GM23338 (cell line): Measurements from ENCODE around the gene LEMD1. TPM values are rescaled to one million over a fixed set of nuclear protein-coding genes. Genes with fewer than 3 reads are reported as not detected.

ENCODE experiments used
- ATAC-seq: fragments of 200-7000 bp; cut with Tn5 transposase; 3 replicates; pipeline ENCODE4 v1.9.1; 2020
- DNase-seq: peaks from one replicate; pipeline ENCODE4 v3.0.0-alpha.2; 2015; ENCODE audit warnings: low spot score
- H2AFZ ChIP-seq: fragments of 200-600 bp; sonication (generic); 2 replicates; pipeline ENCODE4 v1.8.0; 2016; ENCODE audit warnings: antibody characterized with exemption, mild to moderate bottlenecking, moderate library complexity
- H3F3A ChIP-seq: fragments of 200-600 bp; sonication (generic); replicated peaks from 2 replicates; pipeline ENCODE4 v1.8.0; 2017; ENCODE audit warnings: antibody characterized with exemption, mixed run types, low read depth
- H3K27ac ChIP-seq: fragments of 200-600 bp; sonication (generic); 2 replicates; pipeline ENCODE4 v1.6.1; 2016; ENCODE audit warnings: low read depth
- H3K27me3 ChIP-seq: fragments of 200-600 bp; sonication (generic); 2 replicates; pipeline ENCODE4 v1.8.0; 2016; ENCODE audit warnings: mild to moderate bottlenecking, mixed run types, moderate library complexity; ENCODE audit not compliant: insufficient read depth
- H3K36me3 ChIP-seq: fragments of 200-600 bp; sonication (generic); 2 replicates; pipeline ENCODE4 v1.8.0; 2016; ENCODE audit warnings: mild to moderate bottlenecking; ENCODE audit not compliant: insufficient read depth
- H3K4me1 ChIP-seq: fragments of 200-600 bp; sonication (generic); 2 replicates; pipeline ENCODE4 v1.8.0; 2016; ENCODE audit warnings: mild to moderate bottlenecking, moderate library complexity; ENCODE audit not compliant: insufficient read depth
- H3K4me2 ChIP-seq: fragments of 200-600 bp; sonication (generic); 2 replicates; pipeline ENCODE4 v1.7.1; 2017; ENCODE audit warnings: mixed run types
- H3K4me3 ChIP-seq: fragments of 200-600 bp; sonication (generic); 2 replicates; pipeline ENCODE4 v1.6.1; 2016; ENCODE audit warnings: mixed run types
- H3K79me2 ChIP-seq: fragments of 200-600 bp; sonication (generic); replicated peaks from 2 replicates; pipeline ENCODE4 v1.8.0; 2017; ENCODE audit warnings: mild to moderate bottlenecking; ENCODE audit not compliant: insufficient read depth
- H3K9me2 ChIP-seq: fragments of 200-600 bp; sonication (generic); 2 replicates; pipeline ENCODE4 v1.8.0; 2017; ENCODE audit not compliant: insufficient read depth
- H4K20me1 ChIP-seq: fragments of 200-600 bp; sonication (generic); replicated peaks from 2 replicates; pipeline ENCODE4 v1.8.0; 2017; ENCODE audit warnings: mild to moderate bottlenecking; ENCODE audit not compliant: insufficient read depth
- H3K27ac Mint-ChIP-seq: 2 replicates; pipeline ENCODE4 v1.8.0; 2020; ENCODE audit warnings: inconsistent platforms, mild to moderate bottlenecking, moderate library complexity, mixed read lengths
- H3K27me3 Mint-ChIP-seq: 3 replicates; pipeline ENCODE4 v1.8.0; 2022; ENCODE audit warnings: low read depth, mild to moderate bottlenecking, moderate library complexity, mixed read lengths, inconsistent platforms; ENCODE audit not compliant: insufficient read depth, poor library complexity
- H3K36me3 Mint-ChIP-seq: 3 replicates; pipeline ENCODE4 v1.8.0; 2021; ENCODE audit warnings: low read depth, mild to moderate bottlenecking, inconsistent platforms, moderate library complexity, mixed read lengths
- H3K4me1 Mint-ChIP-seq: 3 replicates; pipeline ENCODE4 v1.8.0; 2020; ENCODE audit warnings: mild to moderate bottlenecking, inconsistent platforms, mixed read lengths
- H3K4me3 Mint-ChIP-seq: 3 replicates; pipeline ENCODE4 v1.8.0; 2021; ENCODE audit warnings: moderate library complexity, mild to moderate bottlenecking, inconsistent platforms, mixed read lengths
- H3K9me3 Mint-ChIP-seq: 3 replicates; pipeline ENCODE4 v1.8.0; 2020; ENCODE audit warnings: moderate library complexity, mild to moderate bottlenecking, inconsistent platforms, mixed read lengths
- CREB1 ChIP-seq: fragments of 250-450 bp; sonication (Bioruptor Pico); IDR thresholded peaks from 2 replicates; pipeline ENCODE4 v1.5.0; 2020; ENCODE audit warnings: low read depth, mild to moderate bottlenecking, moderate library complexity
- CTCF ChIP-seq, 2 experiments: fragments of 200-600 bp in 1 of 2; sonication (generic) in 1 of 2; conservative IDR thresholded peaks; 2 replicates each; pipeline versions ENCODE4 v1.5.1 to v1.6.1; 2016 to 2017; ENCODE audit warnings: antibody characterized with exemption in 2 of 2, low read depth in 2 of 2, mild to moderate bottlenecking in 2 of 2, moderate library complexity in 1 of 2
- ETS1 ChIP-seq: IDR thresholded peaks from 2 replicates; pipeline ENCODE4 v1.6.1; 2016; ENCODE audit warnings: antibody characterized with exemption
- EZH2 ChIP-seq: fragments of 200-600 bp; sonication (generic); IDR thresholded peaks from one replicate; pipeline ENCODE4 v1.8.0; 2017; ENCODE audit warnings: antibody characterized with exemption, mild to moderate bottlenecking, low read depth; ENCODE audit not compliant: unreplicated experiment
- EZH2phosphoT487 ChIP-seq: fragments of 200-600 bp; sonication (generic); IDR thresholded peaks from one replicate; pipeline ENCODE4 v1.8.1; 2018; ENCODE audit warnings: antibody characterized with exemption; ENCODE audit not compliant: unreplicated experiment
- JUNB ChIP-seq: IDR thresholded peaks from one replicate; pipeline ENCODE4 v1.6.1; 2016; ENCODE audit warnings: antibody characterized with exemption; ENCODE audit not compliant: unreplicated experiment
- NANOG ChIP-seq: IDR thresholded peaks from 2 replicates; pipeline ENCODE4 v1.6.1; 2016; ENCODE audit warnings: antibody characterized with exemption, borderline replicate concordance
- POLR2AphosphoS5 ChIP-seq: IDR thresholded peaks from 2 replicates; pipeline ENCODE4 v1.6.1; 2016; ENCODE audit warnings: antibody characterized with exemption, low read depth
- REST ChIP-seq: IDR thresholded peaks from one replicate; pipeline ENCODE4 v1.6.1; 2018; ENCODE audit warnings: antibody characterized with exemption; ENCODE audit not compliant: unreplicated experiment
- STAT1 ChIP-seq: IDR thresholded peaks from one replicate; pipeline ENCODE4 v1.6.1; 2016; ENCODE audit warnings: antibody characterized with exemption; ENCODE audit not compliant: unreplicated experiment
- ZNF114 ChIP-seq: fragments of 250-450 bp; sonication (Bioruptor Pico); IDR thresholded peaks from 2 replicates; pipeline ENCODE4 v1.5.0; 2020; ENCODE audit warnings: mild to moderate bottlenecking, moderate library complexity
- ZNF331 ChIP-seq: fragments of 250-450 bp; sonication (Bioruptor Pico); IDR thresholded peaks from 2 replicates; pipeline ENCODE4 v1.5.0; 2020; ENCODE audit warnings: low read depth, mild to moderate bottlenecking, moderate library complexity
- polyA plus RNA-seq: library from polyadenylated mRNA; unstranded; fragments of >200 nt; fragmentation: Nextera tagmentation; extraction: Ambion mirVana; gene quantifications from 2 replicates; pipeline ENCODE4 v1.2.1, GENCODE V29; 2016
- total RNA-seq: library from RNA; depleted of rRNA; stranded (reverse); fragments of >200 nt; shearing (Covaris generic); gene quantifications from 2 replicates; pipeline ENCODE4 v1.2.3, GENCODE V29; 2014
- TF ChIP-seq, protein P1 (sequence below): fragments of 250-450 bp; sonication (Bioruptor Pico); IDR thresholded peaks from 2 replicates; pipeline ENCODE4 v1.5.0; 2020; ENCODE audit warnings: mild to moderate bottlenecking, moderate library complexity

Gene LEMD1
- total and polyA plus RNA-seq, 2 experiments from 2014 or later, result 4.7 to 10.7 TPM

- Histone ChIP-seq H3K27me3 (peaks cover 30% of the 10 kb centered on the region), H3K36me3 (no peaks in the 10 kb centered on the region), H3K79me2 (no peaks in the 10 kb centered on the region), H3K4me2 (no peak overlapping the region), H4K20me1 (no peaks in the 10 kb centered on the region), H3K4me3 (no peak overlapping the region), H3K4me1 (peaks cover 13% of the 10 kb centered on the region; the same call in 1 of the 2 replicates), H3K27ac (no peak overlapping the region), H3F3A (peaks cover 7% of the 10 kb centered on the region; the same call in 1 of the 2 replicates), H3K9me2 (no peaks in the 10 kb centered on the region), H2AFZ (no peak overlapping the region)
- Mint-ChIP-seq H3K27ac (no peak overlapping the region), H3K27me3 (peaks cover 48% of the 10 kb centered on the region), H3K9me3 (no peaks in the 10 kb centered on the region), H3K4me1 (peaks cover 23% of the 10 kb centered on the region), H3K36me3 (no peaks in the 10 kb centered on the region), H3K4me3 (no peak overlapping the region)
- ATAC-seq (no peak), DNase-seq (no peak)
- TF ChIP-seq JUNB, result no peak
- TF ChIP-seq REST, result no peak
- no peak for TF ChIP-seq EZH2
- no peak for TF ChIP-seq POLR2AphosphoS5
- TF ChIP-seq ETS1, result no peak
- TF ChIP-seq STAT1, result no peak
- TF ChIP-seq NANOG, result no peak
- no peak for TF ChIP-seq CTCF (conservative IDR thresholded peaks at IDR 0.05; ENCODE audit: low read depth in 2 of 2)
- no peak for TF ChIP-seq CREB1 (CRISPR knock-in tag)
- TF ChIP-seq EZH2phosphoT487, result no peak
- TF ChIP-seq ZNF331, result no peak
- TF ChIP-seq, protein P1, sequence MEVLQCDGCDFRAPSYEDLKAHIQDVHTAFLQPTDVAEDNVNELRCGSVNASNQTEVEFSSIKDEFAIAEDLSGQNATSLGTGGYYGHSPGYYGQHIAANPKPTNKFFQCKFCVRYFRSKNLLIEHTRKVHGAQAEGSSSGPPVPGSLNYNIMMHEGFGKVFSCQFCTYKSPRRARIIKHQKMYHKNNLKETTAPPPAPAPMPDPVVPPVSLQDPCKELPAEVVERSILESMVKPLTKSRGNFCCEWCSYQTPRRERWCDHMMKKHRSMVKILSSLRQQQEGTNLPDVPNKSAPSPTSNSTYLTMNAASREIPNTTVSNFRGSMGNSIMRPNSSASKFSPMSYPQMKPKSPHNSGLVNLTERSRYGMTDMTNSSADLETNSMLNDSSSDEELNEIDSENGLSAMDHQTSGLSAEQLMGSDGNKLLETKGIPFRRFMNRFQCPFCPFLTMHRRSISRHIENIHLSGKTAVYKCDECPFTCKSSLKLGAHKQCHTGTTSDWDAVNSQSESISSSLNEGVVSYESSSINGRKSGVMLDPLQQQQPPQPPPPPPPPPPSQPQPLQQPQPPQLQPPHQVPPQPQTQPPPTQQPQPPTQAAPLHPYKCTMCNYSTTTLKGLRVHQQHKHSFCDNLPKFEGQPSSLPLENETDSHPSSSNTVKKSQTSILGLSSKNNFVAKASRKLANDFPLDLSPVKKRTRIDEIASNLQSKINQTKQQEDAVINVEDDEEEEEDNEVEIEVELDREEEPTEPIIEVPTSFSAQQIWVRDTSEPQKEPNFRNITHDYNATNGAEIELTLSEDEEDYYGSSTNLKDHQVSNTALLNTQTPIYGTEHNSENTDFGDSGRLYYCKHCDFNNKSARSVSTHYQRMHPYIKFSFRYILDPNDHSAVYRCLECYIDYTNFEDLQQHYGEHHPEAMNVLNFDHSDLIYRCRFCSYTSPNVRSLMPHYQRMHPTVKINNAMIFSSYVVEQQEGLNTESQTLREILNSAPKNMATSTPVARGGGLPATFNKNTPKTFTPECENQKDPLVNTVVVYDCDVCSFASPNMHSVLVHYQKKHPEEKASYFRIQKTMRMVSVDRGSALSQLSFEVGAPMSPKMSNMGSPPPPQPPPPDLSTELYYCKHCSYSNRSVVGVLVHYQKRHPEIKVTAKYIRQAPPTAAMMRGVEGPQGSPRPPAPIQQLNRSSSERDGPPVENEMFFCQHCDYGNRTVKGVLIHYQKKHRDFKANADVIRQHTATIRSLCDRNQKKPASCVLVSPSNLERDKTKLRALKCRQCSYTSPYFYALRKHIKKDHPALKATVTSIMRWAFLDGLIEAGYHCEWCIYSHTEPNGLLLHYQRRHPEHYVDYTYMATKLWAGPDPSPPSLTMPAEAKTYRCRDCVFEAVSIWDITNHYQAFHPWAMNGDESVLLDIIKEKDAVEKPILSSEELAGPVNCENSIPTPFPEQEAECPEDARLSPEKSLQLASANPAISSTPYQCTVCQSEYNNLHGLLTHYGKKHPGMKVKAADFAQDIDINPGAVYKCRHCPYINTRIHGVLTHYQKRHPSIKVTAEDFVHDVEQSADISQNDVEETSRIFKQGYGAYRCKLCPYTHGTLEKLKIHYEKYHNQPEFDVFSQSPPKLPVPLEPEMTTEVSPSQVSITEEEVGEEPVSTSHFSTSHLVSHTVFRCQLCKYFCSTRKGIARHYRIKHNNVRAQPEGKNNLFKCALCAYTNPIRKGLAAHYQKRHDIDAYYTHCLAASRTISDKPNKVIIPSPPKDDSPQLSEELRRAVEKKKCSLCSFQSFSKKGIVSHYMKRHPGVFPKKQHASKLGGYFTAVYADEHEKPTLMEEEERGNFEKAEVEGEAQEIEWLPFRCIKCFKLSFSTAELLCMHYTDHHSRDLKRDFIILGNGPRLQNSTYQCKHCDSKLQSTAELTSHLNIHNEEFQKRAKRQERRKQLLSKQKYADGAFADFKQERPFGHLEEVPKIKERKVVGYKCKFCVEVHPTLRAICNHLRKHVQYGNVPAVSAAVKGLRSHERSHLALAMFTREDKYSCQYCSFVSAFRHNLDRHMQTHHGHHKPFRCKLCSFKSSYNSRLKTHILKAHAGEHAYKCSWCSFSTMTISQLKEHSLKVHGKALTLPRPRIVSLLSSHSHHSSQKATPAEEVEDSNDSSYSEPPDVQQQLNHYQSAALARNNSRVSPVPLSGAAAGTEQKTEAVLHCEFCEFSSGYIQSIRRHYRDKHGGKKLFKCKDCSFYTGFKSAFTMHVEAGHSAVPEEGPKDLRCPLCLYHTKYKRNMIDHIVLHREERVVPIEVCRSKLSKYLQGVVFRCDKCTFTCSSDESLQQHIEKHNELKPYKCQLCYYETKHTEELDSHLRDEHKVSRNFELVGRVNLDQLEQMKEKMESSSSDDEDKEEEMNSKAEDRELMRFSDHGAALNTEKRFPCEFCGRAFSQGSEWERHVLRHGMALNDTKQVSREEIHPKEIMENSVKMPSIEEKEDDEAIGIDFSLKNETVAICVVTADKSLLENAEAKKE (CRISPR knock-in tag), result no peak
- no peak for TF ChIP-seq ZNF114 (CRISPR knock-in tag)
Measured at GRCh38 chr1:205339717-205340116, 82.1 kb downstream of the LEMD1 start.
